GM19240 (cell line): ENCODE measurements around the gene WDR47.
"Not testable (repeated sequence)": the region's sequence is repeated elsewhere in the genome, so short reads cannot be mapped to it uniquely, and the experiment has no call there.

Experiments used
- DNase-seq: peaks from one replicate; pipeline ENCODE4 v3.0.0; 2011; ENCODE audit warnings: low spot score; ENCODE audit not compliant: insufficient read length

Gene WDR47

GRCh38 chr1:109052145-109052544, 10.2 kb upstream of the WDR47 start:
- DNase-seq = not testable (repeated sequence)

- DNase-seq = no peak
Observed at GRCh38 chr1:109050228-109050995, 8.5 kb upstream of the WDR47 start.

- DNase-seq = no peak
Observed at GRCh38 chr1:109048335-109048734, 6.4 kb upstream of the WDR47 start.

- DNase-seq = no peak
Observed at GRCh38 chr1:109047339-109047738, 5.4 kb upstream of the WDR47 start.

- DNase-seq = no peak
Observed at GRCh38 chr1:109046671-109047070, 4.8 kb upstream of the WDR47 start.

GRCh38 chr1:109045595-109045994, 3.7 kb upstream of the WDR47 start:
- DNase-seq = no peak

GRCh38 chr1:109040989-109041620, 797 bp downstream of the WDR47 start:
- DNase-seq = no peak

- no peak for DNase-seq
Observed at GRCh38 chr1:109040627-109040988, 1.3 kb downstream of the WDR47 start.

- DNase-seq = no peak
Observed at GRCh38 chr1:109034382-109034781, 7.5 kb downstream of the WDR47 start.

- not testable (repeated sequence) for DNase-seq
Observed at GRCh38 chr1:109029493-109029892, 12.4 kb downstream of the WDR47 start.

- DNase-seq = no peak
Observed at GRCh38 chr1:109027841-109028240, 14.1 kb downstream of the WDR47 start.

GRCh38 chr1:109025694-109026093, 16.2 kb downstream of the WDR47 start:
- DNase-seq = no peak

GRCh38 chr1:109024646-109025045, 17.3 kb downstream of the WDR47 start:
- no peak for DNase-seq

- no peak for DNase-seq
Observed at GRCh38 chr1:109020693-109021257, 21.1 kb downstream of the WDR47 start.

- DNase-seq = not testable (repeated sequence)
Observed at GRCh38 chr1:109017719-109018118, 24.2 kb downstream of the WDR47 start.

GRCh38 chr1:109017134-109017533, 24.8 kb downstream of the WDR47 start:
- DNase-seq = no peak

GRCh38 chr1:109011335-109011734, 30.6 kb downstream of the WDR47 start:
- DNase-seq = no peak

GRCh38 chr1:108996622-108997021, 45.3 kb downstream of the WDR47 start:
- not testable (repeated sequence) for DNase-seq

GRCh38 chr1:108983114-108983513, 58.8 kb downstream of the WDR47 start:
- DNase-seq = no peak

GRCh38 chr1:108976658-108977057, 65.2 kb downstream of the WDR47 start:
- DNase-seq = no peak

- DNase-seq = no peak
Observed at GRCh38 chr1:108972951-108973350, 69.0 kb downstream of the WDR47 start.

- no peak for DNase-seq
Observed at GRCh38 chr1:108969346-108969745, 72.6 kb downstream of the WDR47 start.
